Astrocyte (in vitro differentiated cells and primary cell): ENCODE data around the gene THOP1.

Experiments used
- EZH2 ChIP-seq: IDR thresholded peaks from 2 replicates; pipeline ENCODE4 v1.6.1; 2012; ENCODE audit warnings: mild to moderate bottlenecking, low read length, inconsistent platforms; ENCODE audit not compliant: insufficient read depth
- TF ChIP-seq, protein P1 (sequence below): IDR thresholded peaks from 2 replicates; pipeline ENCODE4 v1.5.1; 2011; ENCODE audit warnings: low read depth, mild to moderate bottlenecking, inconsistent platforms, low read length, moderate library complexity; ENCODE audit not compliant: insufficient read depth

DNA sequence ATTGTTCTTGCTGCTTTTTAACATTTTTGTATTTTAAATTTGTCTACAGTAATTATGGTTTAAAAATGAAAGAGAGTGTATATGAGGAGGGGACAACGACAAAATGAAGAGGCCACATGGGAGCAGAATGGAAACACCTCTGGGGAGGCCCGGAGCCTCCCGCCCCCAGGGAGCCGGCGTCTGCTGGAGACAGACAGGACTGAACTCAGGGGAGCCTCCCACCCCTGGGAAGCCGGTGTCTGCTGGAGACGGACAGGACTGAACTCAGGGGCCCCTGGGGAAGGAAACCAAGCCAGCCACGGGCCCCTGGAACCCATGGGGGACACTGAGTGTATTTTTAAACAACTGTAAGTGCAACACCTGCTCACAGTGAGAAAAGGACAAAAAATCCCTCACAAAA, 28.8 kb upstream of the THOP1 start:
- TF ChIP-seq, protein P1, sequence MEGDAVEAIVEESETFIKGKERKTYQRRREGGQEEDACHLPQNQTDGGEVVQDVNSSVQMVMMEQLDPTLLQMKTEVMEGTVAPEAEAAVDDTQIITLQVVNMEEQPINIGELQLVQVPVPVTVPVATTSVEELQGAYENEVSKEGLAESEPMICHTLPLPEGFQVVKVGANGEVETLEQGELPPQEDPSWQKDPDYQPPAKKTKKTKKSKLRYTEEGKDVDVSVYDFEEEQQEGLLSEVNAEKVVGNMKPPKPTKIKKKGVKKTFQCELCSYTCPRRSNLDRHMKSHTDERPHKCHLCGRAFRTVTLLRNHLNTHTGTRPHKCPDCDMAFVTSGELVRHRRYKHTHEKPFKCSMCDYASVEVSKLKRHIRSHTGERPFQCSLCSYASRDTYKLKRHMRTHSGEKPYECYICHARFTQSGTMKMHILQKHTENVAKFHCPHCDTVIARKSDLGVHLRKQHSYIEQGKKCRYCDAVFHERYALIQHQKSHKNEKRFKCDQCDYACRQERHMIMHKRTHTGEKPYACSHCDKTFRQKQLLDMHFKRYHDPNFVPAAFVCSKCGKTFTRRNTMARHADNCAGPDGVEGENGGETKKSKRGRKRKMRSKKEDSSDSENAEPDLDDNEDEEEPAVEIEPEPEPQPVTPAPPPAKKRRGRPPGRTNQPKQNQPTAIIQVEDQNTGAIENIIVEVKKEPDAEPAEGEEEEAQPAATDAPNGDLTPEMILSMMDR: no peak
- no peak for TF ChIP-seq EZH2
